SK-N-SH (cell line): Measurements from ENCODE around the gene KRTAP3-3. TPM values are rescaled to one million over a fixed set of nuclear protein-coding genes. Genes with fewer than 3 reads are reported as not detected.

Source experiments
- CTCF ChIA-PET: fragments of 300-600, 350-600 bp; formaldehyde crosslinking; extraction: SDS; loops from one replicate; lab custom pipeline; 2021; lab: Yijun Ruan, JAX
- POLR2A ChIA-PET: fragments of 350-600 bp; sonication (Branson Sonifier 250); formaldehyde crosslinking; extraction: SDS; loops from one replicate; lab custom pipeline; 2020; ENCODE audit warnings: antibody characterized with exemption, inconsistent platforms; lab: Yijun Ruan, JAX
- DNase-seq: peaks from one replicate; pipeline ENCODE4 v3.0.0; 2012
- H2AFZ ChIP-seq: fragments of 200-600 bp; sonication (generic); 2 replicates; pipeline ENCODE4 v1.8.1; 2016; ENCODE audit warnings: antibody characterized with exemption, mild to moderate bottlenecking, low read depth
- H3F3A ChIP-seq: fragments of 200-600 bp; sonication (generic); replicated peaks from 2 replicates; pipeline ENCODE3; 2016; ENCODE audit warnings: antibody characterized with exemption, mild to moderate bottlenecking; ENCODE audit not compliant: insufficient read depth
- H3K27ac ChIP-seq, 2 experiments: fragments of 200-500 bp in 1 of 2; fragments of 200-600 bp in 1 of 2; sonication (Bioruptor generic) in 1 of 2; sonication (generic), shearing (Covaris generic) in 1 of 2; 2 replicates each; pipeline versions ENCODE4 v1.5.1 to v1.6.1; 2014 to 2016; ENCODE audit warnings: low read depth in 2 of 2, inconsistent platforms in 1 of 2, low read length in 1 of 2, mild to moderate bottlenecking in 1 of 2, mixed read lengths in 1 of 2
- H3K27me3 ChIP-seq: fragments of 200-600 bp; sonication (generic), shearing (Covaris generic); 2 replicates; pipeline ENCODE4 v1.6.1; 2016; ENCODE audit warnings: mixed run types; ENCODE audit not compliant: insufficient read depth
- H3K36me3 ChIP-seq, 2 experiments: fragments of 200-500 bp in 1 of 2; fragments of 200-600 bp in 1 of 2; sonication (Bioruptor generic) in 1 of 2; sonication (generic) in 1 of 2; replicated peaks in 1 of 2; 2 replicates each; pipeline versions ENCODE3 to v1.5.1; 2014 to 2016; ENCODE audit warnings: low read length in 1 of 2, mild to moderate bottlenecking in 1 of 2; ENCODE audit not compliant: insufficient read depth in 2 of 2, control insufficient read depth in 1 of 2
- H3K4me1 ChIP-seq, 2 experiments: fragments of 200-500 bp in 1 of 2; fragments of 200-600 bp in 1 of 2; sonication (Bioruptor generic) in 1 of 2; sonication (generic), shearing (Covaris generic) in 1 of 2; 2 replicates each; pipeline versions ENCODE4 v1.5.1 to v1.6.1; 2014 to 2016; ENCODE audit warnings: low read depth in 1 of 2, low read length in 1 of 2, mixed run types in 1 of 2; ENCODE audit not compliant: insufficient read depth in 2 of 2, control insufficient read depth in 1 of 2
- H3K4me2 ChIP-seq: fragments of 200-600 bp; sonication (generic), shearing (Covaris generic); 2 replicates; pipeline ENCODE4 v1.6.1; 2017; ENCODE audit warnings: mixed run types
- H3K4me3 ChIP-seq, 2 experiments: fragments of 200-500 bp in 1 of 2; fragments of 200-600 bp in 1 of 2; sonication (Bioruptor generic) in 1 of 2; sonication (generic), shearing (Covaris generic) in 1 of 2; 2 replicates each; pipeline versions ENCODE4 v1.5.1 to v1.8.1; 2014 to 2016; ENCODE audit warnings: low read depth in 2 of 2, inconsistent platforms in 1 of 2, low read length in 1 of 2, mild to moderate bottlenecking in 1 of 2, mixed read lengths in 1 of 2, moderate library complexity in 1 of 2
- H3K79me2 ChIP-seq: fragments of 200-600 bp; sonication (generic); 2 replicates; pipeline ENCODE4 v1.8.1; 2017; ENCODE audit warnings: mild to moderate bottlenecking; ENCODE audit not compliant: insufficient read depth
- H3K9ac ChIP-seq: fragments of 200-600 bp; sonication (generic); 2 replicates; pipeline ENCODE4 v1.6.1; 2017; ENCODE audit warnings: mixed run types
- H3K9me2 ChIP-seq: fragments of 200-600 bp; sonication (generic); 2 replicates; pipeline ENCODE4 v1.6.1; 2017; ENCODE audit warnings: mixed run types
- H3K9me3 ChIP-seq: fragments of 200-600 bp; sonication (generic); 2 replicates; pipeline ENCODE4 v1.6.1; 2017; ENCODE audit warnings: mixed run types, mild to moderate bottlenecking, moderate library complexity
- H4K20me1 ChIP-seq: fragments of 200-600 bp; sonication (generic); 2 replicates; pipeline ENCODE4 v1.6.1; 2017; ENCODE audit warnings: mild to moderate bottlenecking, mixed run types; ENCODE audit not compliant: insufficient read depth
- CHD2 ChIP-seq: fragments of 150-350 bp; IDR thresholded peaks from 2 replicates; pipeline ENCODE4 v1.6.1; 2018; ENCODE audit warnings: low read length; ENCODE audit not compliant: partially characterized antibody
- CTCF ChIP-seq: fragments of 200-600 bp; sonication (generic); IDR thresholded peaks from 2 replicates; pipeline ENCODE4 v1.6.1; 2017; ENCODE audit warnings: antibody characterized with exemption, mild to moderate bottlenecking, moderate library complexity
- FOXM1 ChIP-seq: IDR thresholded peaks from 2 replicates; pipeline ENCODE4 v1.4.0; 2012; ENCODE audit warnings: low read depth, mild to moderate bottlenecking
- GATA2 ChIP-seq: sonication (generic); formaldehyde crosslinking; IDR thresholded peaks from 2 replicates; pipeline ENCODE4 v1.5.0; 2020; ENCODE audit warnings: mild to moderate bottlenecking, missing genetic modification reagents
- IRF3 ChIP-seq: fragments of 150-350 bp; IDR thresholded peaks from 2 replicates; pipeline ENCODE4 v1.6.1; 2016; ENCODE audit warnings: mild to moderate bottlenecking, low read depth, low read length
- JUND ChIP-seq: IDR thresholded peaks from 2 replicates; pipeline ENCODE4 v1.4.0; 2012
- MAX ChIP-seq: IDR thresholded peaks from 2 replicates; pipeline ENCODE4 v1.4.0; 2012; ENCODE audit warnings: low read depth
- MEF2A ChIP-seq: IDR thresholded peaks from 2 replicates; pipeline ENCODE4 v1.4.0; 2012; ENCODE audit warnings: low read depth, borderline replicate concordance
- MXI1 ChIP-seq: IDR thresholded peaks from 2 replicates; pipeline ENCODE4 v1.6.1; 2012; ENCODE audit warnings: mild to moderate bottlenecking, low read depth, low read length, improper control_type of control experiment
- NFIC ChIP-seq: IDR thresholded peaks from 2 replicates; pipeline ENCODE4 v1.4.0; 2012; ENCODE audit warnings: borderline replicate concordance
- PBX3 ChIP-seq: IDR thresholded peaks from 2 replicates; pipeline ENCODE4; 2012
- RCOR1 ChIP-seq: fragments of 150-350 bp; IDR thresholded peaks from 2 replicates; pipeline ENCODE4 v1.6.1; 2017; ENCODE audit warnings: antibody characterized with exemption, low read length
- REST ChIP-seq: IDR thresholded peaks from 2 replicates; pipeline ENCODE4 v1.6.1; 2012; ENCODE audit warnings: mild to moderate bottlenecking, low read depth, low read length, moderate library complexity
- RXRA ChIP-seq: IDR thresholded peaks from 2 replicates; pipeline ENCODE4 v1.4.0; 2012; ENCODE audit warnings: low read depth, mild to moderate bottlenecking, borderline replicate concordance
- TAF1 ChIP-seq: IDR thresholded peaks from 2 replicates; pipeline ENCODE4 v1.6.1; 2012; ENCODE audit warnings: low read depth, mild to moderate bottlenecking, low read length, moderate library complexity, borderline replicate concordance
- USF1 ChIP-seq: IDR thresholded peaks from 2 replicates; pipeline ENCODE4 v1.4.0; 2012; ENCODE audit warnings: low read depth, borderline replicate concordance
- USF2 ChIP-seq: fragments of 150-350 bp; IDR thresholded peaks from 2 replicates; pipeline ENCODE4 v1.6.1; 2017; ENCODE audit warnings: antibody characterized with exemption, low read length, low read depth, borderline replicate concordance
- YY1 ChIP-seq: IDR thresholded peaks from 2 replicates; pipeline ENCODE4 v1.4.0; 2012; ENCODE audit warnings: low read depth, mild to moderate bottlenecking
- WGBS: methylation state at CpG from one replicate; pipeline ENCODE4 v1.1.6; 2017; ENCODE audit warnings: low lambda C conversion rate; 5-methylcytosine and 5-hydroxymethylcytosine counted together
- polyA plus RNA-seq, 3 experiments: library from polyadenylated mRNA; depleted of rRNA; stranded (reverse); fragments of >200 nt; gene quantifications; 2 replicates each; pipeline ENCODE4 v1.2.3, GENCODE V29; 2012

Gene KRTAP3-3
- polyA plus RNA-seq, 1 of the 3 experiments (the other 2 are of a cell fraction), result not detected

- TF ChIP-seq REST (no peak), NFIC (no peak)
Measured at GRCh38 chr17:41009301-41009760, 15.4 kb upstream of the KRTAP3-3 start (continued).

GRCh38 chr17:41008811-41009210, 14.8 kb upstream of the KRTAP3-3 start, which contains the start of gene KRTAP3-1:
KRTAP3-1 (minus strand) TSS chr17:41009128; CDS start chr17:41009074, 54 bp downstream.
- no peaks in the 10 kb centered on the region for H3K36me3 ChIP-seq
- TF ChIP-seq MEF2A (no peak), CTCF (no peak), MXI1 (no peak), PBX3 (no peak), IRF3 (no peak), FOXM1 (no peak), RXRA (no peak), CHD2 (no peak), USF1 (no peak), TAF1 (no peak), JUND (no peak), MAX (no peak), RCOR1 (no peak), GATA2 (no peak), REST (no peak), USF2 (no peak), YY1 (no peak)
- no peaks in the 10 kb centered on the region for H3K9me2 ChIP-seq
- no peaks in the 10 kb centered on the region for H3K4me1 ChIP-seq
- no peak within 1 kb of the TSS for H2AFZ ChIP-seq
- H3F3A ChIP-seq, result no peaks in the 10 kb centered on the region
- CTCF ChIA-PET, result no interaction called here
- WGBS, result 21% methylated on average over 7 of the region's 8 CpGs
- no peaks in the 10 kb centered on the region for H4K20me1 ChIP-seq
- H3K79me2 ChIP-seq, result no peaks in the 10 kb centered on the region
- no peak within 1 kb of the TSS for H3K9ac ChIP-seq
- no peak within 1 kb of the TSS for H3K27ac ChIP-seq
- H3K4me2 ChIP-seq, result no peak within 1 kb of the TSS
- peaks cover 33% of the 10 kb centered on the region; the same call in 1 of the 2 replicates for H3K27me3 ChIP-seq
- DNase-seq, result no peak
- H3K9me3 ChIP-seq, result no peaks in the 10 kb centered on the region
- no peak within 1 kb of the TSS for H3K4me3 ChIP-seq
- POLR2A ChIA-PET, result no interaction called here
